ENCODE measurements around the gene VSIG8.

Gene VSIG8

DNA sequence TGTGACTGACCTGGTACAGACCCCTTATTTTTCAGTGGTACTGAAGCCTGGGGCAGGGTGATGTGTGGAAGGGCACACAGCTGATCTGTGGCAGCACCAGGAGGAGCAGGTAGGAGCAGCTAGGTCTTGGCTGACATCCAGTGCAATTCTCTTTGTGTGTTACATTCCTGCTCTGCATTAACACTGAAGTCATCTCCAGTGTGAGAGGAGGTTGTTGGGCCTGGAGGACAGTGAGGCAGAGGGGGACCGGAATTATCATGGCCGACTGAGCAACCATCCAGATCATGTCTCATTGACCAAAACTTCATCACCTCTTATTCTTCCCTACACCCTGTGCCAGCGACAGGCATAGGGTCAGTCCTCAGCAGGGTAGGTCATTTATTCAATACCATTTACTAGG, 34.3 kb downstream of the VSIG8 start:
- DNase-seq, result no peak

GRCh38 chr1:159827549-159827948, 34.9 kb downstream of the VSIG8 start:
- no peak for DNase-seq

DNA sequence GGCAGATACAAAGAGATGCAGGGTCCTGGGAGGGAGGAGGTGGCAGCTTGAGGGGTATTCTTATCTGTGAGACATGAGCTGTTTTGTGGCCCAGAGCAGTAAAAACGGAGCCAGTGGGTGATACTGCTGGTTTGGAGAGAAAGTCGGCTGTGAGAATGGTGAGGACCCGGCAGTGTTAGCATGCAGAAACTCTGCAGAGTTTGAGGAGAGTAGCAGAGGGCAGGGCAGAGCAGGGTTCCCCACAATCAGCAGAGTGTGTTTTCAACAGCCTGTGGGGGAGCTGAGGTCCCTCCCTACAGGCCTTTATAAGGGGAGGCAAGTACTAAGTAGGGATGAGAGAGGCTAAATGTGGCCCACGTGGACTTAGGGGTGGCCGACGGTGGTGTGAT, 35.4 kb downstream of the VSIG8 start:
- DNase-seq, result no peak

- peak; percentile 39 for DNase-seq
These were observed 35.9 kb downstream of the VSIG8 start, which contains the start of gene SLAMF8 for GRCh38 chr1:159826441-159827101. SLAMF8 (plus strand) TSS chr1:159826873; CDS start chr1:159826899, 26 bp downstream.

DNA sequence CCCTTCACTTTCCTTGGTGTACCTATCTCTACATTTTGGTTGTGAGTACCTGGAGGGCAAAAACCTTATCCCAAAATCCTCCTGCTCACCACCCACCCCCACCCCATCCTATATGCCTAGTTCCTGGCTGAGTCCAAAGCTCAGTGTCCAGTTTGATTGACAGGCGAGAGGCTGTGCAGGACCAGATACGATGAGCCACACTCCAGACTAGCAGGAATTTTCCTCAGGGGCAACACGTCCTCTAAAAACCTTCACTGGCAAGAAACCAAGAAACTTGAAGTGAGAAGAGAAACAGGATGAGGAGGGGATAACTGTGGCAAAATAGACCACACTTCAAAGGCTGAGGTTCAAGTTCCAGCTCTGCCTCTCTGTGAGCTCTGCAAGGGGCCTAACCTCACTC, 36.9 kb downstream of the VSIG8 start:
- no peak for DNase-seq

- DNase-seq, result no peak
These were observed 39.1 kb downstream of the VSIG8 start for GRCh38 chr1:159823406-159823805.

- DNase-seq, result no peak
These were observed 41.1 kb downstream of the VSIG8 start for GRCh38 chr1:159821171-159821867.

DNA sequence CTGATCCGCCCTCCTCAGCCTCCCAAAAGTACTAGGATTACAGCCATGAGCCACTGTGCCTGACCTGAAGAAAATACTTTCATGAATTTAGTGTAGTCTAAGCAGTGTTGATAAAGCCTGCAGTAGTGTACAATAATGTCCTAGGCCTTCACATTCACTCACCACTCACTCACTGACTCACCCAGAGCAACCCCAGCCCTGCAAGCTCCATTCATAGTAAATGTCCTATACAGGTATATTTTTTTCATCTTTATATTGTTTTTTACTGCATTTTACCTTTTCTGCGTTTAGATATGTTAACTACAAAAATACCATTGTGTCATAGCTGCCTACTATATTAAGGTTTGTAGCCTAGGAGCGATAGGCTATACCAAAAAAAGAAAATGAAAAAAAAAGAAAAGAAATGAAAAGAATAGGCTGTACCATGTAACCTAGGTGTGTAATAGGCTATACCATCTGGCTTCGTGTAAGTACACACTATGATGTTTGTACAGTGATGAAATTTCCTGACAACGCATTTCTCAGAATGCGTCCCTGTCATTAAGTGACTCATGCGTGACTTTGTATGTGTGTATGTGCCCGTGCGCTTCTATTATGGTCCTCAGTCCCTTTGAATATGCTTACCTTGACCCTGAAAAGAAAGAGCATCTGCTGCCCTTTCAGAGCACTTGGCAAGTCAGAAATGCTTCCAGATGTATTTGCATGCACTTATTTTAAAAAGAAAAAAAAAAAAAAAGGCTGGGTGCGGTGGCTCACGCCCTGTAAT, 45.0 kb downstream of the VSIG8 start:
- no peak for DNase-seq

DNA sequence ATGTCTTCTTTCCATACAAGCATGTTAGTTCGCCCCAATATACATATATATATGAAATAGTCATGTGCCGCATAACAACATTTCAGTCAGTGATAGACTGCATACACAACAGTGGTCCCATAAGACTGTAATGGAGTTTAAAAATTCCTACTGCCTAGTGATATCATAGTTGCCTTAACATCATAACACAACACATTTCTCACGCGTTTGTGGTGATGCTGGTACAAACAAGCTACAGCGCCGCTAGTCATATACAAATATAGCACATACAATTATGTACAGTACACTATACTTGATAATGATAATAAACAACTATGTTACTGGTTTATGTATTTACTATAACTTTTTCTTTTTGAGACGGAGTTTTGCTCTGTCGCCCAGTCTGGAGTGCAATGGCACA, 46.5 kb downstream of the VSIG8 start:
- DNase-seq, result no peak

DNA sequence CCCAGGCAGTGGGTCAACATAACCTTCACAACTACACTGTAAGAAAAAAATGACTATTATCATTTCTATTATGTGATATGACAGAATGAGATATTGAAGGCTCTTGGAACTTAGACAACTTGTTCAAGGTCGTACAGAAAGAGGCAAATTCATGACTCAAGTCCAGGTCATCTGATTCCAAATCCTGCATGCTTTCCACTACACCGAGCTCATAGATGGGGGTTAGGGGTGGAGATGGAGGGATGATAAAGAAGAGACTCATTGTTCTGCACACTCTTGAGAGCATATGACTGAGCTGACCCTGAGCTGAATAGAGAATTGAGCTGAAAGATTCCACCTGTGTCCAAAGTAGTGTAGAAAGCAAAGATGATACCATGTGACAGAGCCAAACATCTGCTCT, 57.5 kb downstream of the VSIG8 start:
- no peak for DNase-seq
